GM19438 (cell line): ENCODE results near the gene APPL2.

ENCODE experiments used
- ATAC-seq: cut with Tn5 transposase; IDR thresholded peaks from one replicate; pipeline ENCODE4 v1.9.1; 2021; ENCODE audit warnings: low read depth; ENCODE audit not compliant: unreplicated experiment

APPL2 gene

DNA sequence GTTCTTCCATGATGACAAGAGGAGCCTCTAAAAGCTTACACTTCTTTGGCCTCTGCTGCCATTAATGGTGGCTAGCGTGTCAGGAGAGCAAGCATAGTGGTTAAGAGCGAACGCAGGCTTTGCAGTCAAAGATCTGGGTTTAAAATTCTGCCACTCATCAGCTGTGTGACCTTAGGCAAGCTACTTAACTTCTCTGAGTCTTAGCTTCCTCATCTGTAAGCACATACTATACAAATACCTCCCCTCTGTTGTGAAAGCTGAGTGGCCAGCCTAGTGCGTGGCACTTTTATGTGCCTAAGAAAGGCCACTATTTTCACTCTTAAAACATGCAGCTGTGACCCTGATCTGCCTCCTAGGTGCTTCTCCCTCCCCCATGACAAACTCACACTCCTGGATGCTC lies 11.6 kb downstream of the APPL2 start:
- ATAC-seq: no peak

DNA sequence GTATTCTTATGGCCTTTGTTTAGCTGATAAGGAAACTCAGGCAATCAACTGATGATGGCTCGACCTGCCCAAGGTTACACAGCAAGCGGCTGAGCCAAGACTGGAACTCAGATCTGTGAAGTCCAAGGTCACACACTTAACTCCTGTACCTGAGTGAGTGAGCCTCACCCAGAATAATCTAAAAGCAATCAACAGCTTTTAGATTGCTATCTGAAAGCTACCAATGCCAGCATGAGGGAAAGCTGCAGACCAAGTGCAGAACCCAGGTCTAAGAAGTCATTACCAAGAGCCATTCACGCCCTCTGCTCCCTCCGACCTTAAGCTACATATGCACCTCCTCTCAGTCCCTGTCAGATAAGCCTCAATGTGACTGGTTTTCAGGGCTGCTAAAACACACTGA lies 12.1 kb downstream of the APPL2 start:
- ATAC-seq: no peak

DNA sequence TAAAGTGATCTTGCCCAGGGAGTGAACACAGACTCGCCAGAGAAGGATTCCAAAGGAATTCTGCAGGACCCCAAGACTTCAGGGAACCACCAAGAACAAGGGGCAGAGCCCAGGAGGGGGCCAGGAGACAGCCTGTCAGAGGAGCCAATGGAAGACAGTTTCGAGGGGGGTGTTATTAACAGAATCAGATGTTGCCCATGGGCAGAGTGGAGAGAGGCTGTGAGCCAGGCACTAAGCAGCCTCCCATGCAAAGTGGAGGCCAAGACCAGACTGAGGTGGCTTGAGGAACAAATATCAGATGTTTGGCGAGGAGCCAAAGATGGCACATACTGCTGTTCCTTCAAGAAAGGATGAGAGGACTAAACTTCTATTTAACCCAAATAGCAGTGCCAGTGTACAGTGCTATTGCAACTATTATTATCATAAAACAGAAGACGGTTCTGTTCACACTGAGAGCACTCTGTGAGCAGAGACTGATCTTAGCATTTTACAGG lies 12.6 kb downstream of the APPL2 start:
- no peak for ATAC-seq

DNA sequence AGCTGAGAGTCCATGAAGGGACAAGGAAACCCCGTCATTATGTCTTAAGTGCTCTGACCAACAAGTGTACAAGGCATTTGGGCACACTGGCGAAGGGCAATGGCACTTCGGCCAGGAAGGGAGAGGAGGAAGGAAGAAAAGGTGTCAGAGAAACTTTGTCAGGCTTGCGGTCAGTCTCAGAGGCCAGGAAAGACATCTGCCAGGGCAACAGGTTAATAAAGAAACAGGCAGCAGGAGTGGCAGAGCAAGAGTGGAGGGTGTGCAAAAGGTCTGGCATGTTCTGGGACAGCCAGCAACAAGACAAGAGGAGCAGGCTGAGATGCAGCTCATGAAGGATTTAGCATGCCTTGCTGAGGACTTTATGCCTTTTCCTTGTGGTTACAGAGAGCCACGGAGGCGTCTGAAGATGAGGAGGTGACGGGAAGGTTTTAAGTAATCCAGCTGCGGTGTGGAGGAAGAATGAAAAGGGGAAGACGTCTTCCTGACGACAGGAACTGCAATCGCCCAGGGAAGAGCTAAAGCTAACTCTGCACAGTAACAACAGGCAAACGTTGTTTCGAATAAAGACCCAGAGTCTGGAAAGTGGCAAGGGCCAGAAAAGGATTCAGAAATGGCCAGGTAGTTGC lies 13.1 kb downstream of the APPL2 start:
- no peak for ATAC-seq

GRCh38 chr12:105222284-105222655 lies 13.7 kb downstream of the APPL2 start:
- ATAC-seq: no peak

DNA sequence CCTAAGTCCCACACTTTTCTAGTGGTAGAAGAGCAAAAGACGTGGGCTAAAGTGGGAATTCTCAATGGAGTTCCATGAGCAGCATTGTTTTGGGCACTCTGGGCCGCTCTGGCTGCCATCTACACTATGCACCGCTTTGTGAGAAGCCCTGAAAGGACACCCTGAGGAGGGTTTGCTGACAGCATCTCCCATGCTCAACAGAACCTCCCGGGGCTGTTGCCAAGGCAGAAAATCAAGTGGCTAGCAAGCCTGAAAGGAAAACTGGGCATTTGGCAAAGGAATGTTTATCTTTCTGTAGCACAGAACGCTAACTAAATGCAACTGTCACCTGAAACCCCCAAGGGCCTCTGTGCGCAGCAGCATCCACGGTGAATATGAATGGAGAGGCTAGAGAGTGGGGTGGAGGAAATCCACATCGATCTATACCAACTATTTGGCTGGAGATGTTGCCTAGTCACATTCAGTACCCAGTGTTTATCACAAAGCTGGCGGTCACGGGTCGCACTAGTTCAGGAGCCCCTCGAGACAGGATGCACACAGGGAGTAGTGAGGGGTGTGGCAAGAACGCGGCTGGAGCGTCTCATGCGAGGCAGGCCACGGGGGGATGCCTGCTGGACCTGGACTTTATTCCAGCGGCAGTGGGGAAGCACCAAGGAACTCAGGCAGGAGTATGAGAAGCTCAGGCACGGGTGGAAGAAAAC lies 14.2 kb downstream of the APPL2 start:
- no peak for ATAC-seq

DNA sequence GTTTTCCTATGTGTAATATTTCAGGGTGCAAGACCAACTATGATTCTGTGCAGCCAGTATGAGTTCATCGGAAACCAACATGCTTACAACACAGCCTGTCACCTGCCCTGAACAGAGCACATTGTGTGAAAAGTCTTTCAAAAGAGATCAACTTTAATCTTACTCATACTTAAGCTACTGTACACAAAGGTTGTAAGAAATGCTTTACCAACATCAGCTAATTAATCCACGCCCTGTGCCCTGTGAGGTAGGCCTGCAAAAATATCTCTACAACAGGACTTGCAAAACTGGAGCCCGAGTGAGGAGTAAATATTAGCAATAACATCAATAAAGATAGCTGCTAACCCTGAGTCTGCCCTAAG lies 15.1 kb downstream of the APPL2 start:
- ATAC-seq: no peak

DNA sequence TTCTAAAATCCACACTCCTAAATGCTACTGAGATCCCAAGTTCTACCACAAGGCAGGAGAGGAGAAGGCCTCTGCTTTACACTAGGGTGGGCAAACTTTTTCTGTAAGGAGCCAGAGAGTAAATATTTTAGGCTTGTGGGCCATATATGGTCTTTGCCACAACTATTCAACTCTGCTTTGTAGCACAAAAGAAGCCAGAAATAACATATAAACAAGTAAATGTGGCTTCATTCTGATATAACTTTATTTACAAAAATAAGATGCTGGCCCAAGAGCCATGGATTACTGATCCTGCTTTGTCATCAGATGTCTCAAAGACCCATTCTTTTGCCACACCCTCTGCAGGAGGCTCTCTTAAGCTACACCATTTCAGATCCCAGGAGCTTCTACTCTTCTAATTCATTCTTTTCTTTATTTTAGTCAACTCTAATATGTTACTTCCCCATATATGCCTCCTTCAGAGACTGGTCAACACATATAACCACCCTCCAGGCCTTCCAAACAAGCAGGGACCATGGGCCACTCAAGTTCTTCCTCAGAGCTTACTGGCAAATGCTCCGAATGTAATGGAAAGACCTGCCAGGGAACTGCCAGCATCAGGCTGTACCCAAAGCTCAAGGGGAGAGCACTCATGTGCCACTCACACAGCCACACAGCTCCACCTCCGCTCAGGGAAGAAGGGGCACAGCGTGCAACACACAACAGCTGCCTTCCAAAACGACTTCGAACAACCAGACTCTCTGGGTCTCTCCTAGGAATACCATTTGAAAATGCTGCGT lies 15.6 kb downstream of the APPL2 start:
- ATAC-seq: no peak

DNA sequence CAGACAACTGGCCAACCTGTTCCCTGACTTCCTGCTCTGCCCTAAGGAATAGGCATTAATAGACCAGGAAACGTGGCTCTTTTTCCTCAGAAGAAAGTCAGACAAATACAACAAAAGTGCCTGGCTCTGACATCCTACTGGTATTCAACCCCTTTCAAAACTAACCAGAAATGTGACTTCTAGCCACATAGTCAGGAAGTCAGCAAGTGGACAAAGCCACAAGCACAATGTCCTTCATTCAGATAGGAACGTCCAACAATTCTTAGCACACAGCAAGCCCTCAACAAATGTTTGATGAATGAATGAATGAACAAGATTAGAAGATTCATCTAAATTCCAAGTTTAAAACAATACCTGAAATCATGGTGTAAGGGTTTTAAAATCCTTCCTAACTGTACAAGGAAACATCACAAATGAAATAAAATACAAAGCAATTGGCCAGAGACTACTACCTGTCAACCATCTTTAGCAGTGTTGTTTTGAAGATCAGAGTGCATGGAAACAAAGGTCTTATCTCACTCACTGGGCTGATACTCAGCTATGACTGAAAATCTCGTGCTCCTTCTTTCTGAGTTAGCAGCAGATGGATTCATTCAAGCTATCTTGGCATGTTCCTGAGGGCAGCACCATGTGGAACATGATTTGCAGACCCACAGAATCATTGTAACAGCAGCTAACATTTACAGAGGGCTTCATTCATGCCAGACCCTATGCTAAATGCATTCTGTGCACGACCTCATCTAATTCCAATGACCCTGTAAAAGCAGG lies 16.5 kb downstream of the APPL2 start:
- no peak for ATAC-seq

DNA sequence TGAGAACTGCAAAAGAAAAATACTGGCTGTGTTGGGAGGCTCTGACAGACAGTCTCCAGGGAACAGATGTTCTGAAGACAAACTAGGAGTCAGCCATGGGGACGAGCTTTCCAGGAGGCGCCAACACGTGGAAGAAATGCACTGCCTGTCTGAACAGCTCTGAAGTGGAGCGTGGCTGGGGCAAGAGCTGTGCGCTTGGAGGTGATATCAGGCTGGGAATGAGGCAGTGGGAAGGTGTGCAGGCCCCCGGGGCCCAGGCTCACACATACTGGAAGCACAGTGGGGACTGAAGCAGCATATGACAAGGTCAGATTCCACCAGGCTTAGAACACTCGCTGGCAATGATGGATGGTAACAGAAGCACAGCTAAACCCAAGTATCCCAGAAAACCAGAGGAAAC lies 17.5 kb downstream of the APPL2 start:
- no peak for ATAC-seq

DNA sequence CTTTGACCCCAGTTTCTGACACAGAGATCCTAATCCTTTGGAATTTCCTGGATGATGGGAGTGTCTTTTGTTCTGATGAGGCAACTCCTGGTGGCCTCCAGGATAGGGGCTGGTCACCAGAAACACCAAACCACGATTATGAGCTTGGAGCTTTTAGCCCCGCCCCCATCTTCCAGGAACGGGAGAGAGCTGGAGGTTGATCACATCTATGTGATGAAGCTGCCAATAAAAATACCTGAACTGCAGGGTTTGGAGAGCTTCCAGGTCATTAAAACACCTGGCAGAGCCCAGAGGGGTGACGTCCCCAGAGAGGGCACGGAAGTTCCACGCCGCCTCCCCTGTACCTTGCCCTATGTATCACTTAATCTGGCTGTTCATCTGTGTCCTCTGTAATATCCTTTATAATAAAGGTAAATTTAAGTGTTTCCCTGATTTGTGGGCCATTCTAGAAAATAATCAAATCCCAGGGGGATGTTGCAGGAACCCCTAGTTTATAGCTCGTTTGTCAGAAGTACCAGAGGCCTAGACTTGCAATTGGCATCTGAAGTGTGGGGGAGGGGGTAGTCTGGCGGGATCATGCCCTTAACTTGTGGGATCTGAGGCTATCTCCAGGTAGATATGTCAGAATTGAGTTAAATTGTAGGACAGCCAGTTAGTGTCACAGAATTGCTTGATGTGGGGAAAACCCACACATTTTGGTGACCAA lies 21.2 kb downstream of the APPL2 start:
- ATAC-seq: no peak

DNA sequence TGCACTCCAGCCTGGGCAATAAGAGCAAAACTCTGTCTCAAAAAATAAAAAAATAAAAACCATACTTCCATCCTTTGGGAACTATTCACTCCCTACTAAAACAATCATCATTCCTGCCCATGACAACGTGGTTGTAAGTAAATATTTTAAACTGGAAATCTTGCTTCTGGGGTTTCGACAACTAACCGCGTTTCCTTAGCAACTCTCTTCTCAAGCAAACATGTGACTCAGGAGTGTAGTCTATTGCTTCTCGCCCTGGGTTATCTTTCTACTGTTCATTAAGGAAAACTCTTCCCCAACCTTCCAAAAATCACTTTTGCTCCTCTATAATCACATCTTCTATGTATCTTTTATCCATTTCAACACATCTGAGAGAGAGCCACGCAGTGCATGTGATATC lies 21.8 kb downstream of the APPL2 start:
- no peak for ATAC-seq

GRCh38 chr12:105212438-105212837 lies 23.5 kb downstream of the APPL2 start:
- no peak for ATAC-seq

- ATAC-seq: no peak
Measured at GRCh38 chr12:105209091-105209490, 26.9 kb downstream of the APPL2 start.

DNA sequence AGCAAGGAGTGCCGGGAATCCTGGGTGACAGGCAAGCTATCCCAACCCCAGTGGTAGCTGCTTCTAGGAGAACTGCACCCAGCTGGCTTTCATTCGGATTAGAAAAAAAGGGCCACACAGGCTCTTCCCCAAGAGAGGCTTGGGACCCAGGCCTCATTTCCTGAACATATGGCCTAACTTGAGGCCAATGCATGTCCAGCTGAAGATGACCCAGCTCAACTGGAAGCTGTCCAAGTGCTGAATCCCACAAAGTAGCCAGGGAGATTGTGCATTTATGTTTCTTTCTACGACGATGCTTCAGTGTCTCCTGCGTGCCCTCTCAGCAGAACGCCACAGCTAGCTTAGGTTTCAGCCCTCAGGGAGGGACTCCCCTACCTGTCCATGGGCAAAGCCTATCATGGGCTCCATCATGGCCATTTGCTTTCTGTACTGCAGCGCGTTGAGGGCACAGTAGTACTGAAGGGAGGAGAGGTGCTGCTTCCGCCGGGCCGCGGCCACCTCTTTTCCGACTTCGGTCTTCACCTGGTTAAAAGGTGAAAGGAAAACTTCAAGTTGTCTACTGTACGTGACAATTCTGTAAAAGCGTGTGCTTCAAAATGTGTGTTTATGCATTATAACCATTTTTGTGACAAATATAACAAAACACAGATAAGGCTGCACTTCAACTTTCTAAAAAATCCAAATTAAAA lies 29.1 kb downstream of the APPL2 start:
- ATAC-seq: no peak

- ATAC-seq: no peak
Measured at GRCh38 chr12:105205322-105206048, 30.5 kb downstream of the APPL2 start.

GRCh38 chr12:105204916-105205315 lies 31.1 kb downstream of the APPL2 start:
- ATAC-seq: no peak

DNA sequence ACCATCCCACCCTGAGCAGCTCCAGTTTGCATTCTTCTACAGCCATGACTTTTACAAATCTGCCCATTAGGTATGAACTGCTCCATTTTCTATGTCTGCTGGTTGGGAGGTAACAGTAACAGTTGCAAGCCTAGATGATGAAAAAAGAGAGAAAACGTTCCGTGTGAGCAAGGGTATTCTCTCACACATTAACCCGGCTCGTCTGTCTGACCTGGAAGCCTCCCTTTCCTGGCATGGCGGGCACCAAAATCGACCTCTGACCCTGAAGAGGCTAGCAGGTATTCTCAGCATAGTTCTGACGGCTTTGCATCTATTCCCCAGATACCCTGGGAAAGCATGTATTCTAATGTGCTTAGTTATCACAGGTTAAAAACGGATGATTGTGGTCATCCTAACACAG lies 31.8 kb downstream of the APPL2 start:
- no peak for ATAC-seq

GRCh38 chr12:105202202-105202601 lies 33.8 kb downstream of the APPL2 start:
- ATAC-seq: no peak
